Activated B cell treated with CpG ODN at 0.5 μM for 24 hours (primary cell): ENCODE data around the gene HGFAC. TPM values are rescaled to one million over a fixed set of nuclear protein-coding genes. Genes with fewer than 3 reads are reported as not detected.

ENCODE experiments used
- ATAC-seq: fragments of 200-7000 bp; cut with Tn5 transposase; one replicate; pipeline ENCODE4 v1.10.0; 2021; ENCODE audit warnings: low read depth, mild to moderate bottlenecking, moderate library complexity
- CTCF ChIA-PET: fragments of 350-600 bp; sonication (Branson Sonifier 250); formaldehyde crosslinking; loops from one replicate; lab custom pipeline; 2021; ENCODE audit warnings: antibody characterized with exemption; lab: Charles Lee
- POLR2A ChIA-PET: fragments of 350-600 bp; sonication (Branson Sonifier 250); formaldehyde crosslinking; loops from one replicate; lab custom pipeline; 2021; ENCODE audit warnings: antibody characterized with exemption; lab: Charles Lee
- DNase-seq: peaks from one replicate; pipeline ENCODE4 v3.0.0; 2022
- H3K27ac Mint-ChIP-seq: one replicate; pipeline ENCODE4 v1.8.0; 2020; ENCODE audit warnings: mixed read lengths
- H3K27me3 Mint-ChIP-seq: one replicate; pipeline ENCODE4 v1.8.0; 2021; ENCODE audit warnings: mixed read lengths
- H3K36me3 Mint-ChIP-seq: one replicate; pipeline ENCODE4 v1.8.0; 2021; ENCODE audit warnings: low read depth, mixed read lengths
- H3K4me1 Mint-ChIP-seq: one replicate; pipeline ENCODE4 v1.8.0; 2021; ENCODE audit warnings: mixed read lengths
- H3K4me3 Mint-ChIP-seq: one replicate; pipeline ENCODE4 v1.8.0; 2020; ENCODE audit warnings: mild to moderate bottlenecking, mixed read lengths
- H3K9me3 Mint-ChIP-seq: one replicate; pipeline ENCODE4 v1.8.0; 2020; ENCODE audit warnings: mixed read lengths
- intact Hi-C: fragments of 100-400 bp; cut with micrococcal nuclease; formaldehyde crosslinking; loops from one replicate; pipeline ENCODE4 v1.15.1; 2024
- total RNA-seq: library from RNA; stranded (reverse); gene quantifications from 2 replicates; pipeline ENCODE4 v1.2.3, GENCODE V29; 2022
- TF ChIP-seq, protein P1 (sequence below): fragments of 200-600 bp; IDR thresholded peaks from one replicate; pipeline ENCODE4 v1.8.0; 2022; ENCODE audit warnings: antibody characterized with exemption, mild to moderate bottlenecking

The HGFAC gene
- total RNA-seq, 1 donor from 2014 or later, result not detected

DNA sequence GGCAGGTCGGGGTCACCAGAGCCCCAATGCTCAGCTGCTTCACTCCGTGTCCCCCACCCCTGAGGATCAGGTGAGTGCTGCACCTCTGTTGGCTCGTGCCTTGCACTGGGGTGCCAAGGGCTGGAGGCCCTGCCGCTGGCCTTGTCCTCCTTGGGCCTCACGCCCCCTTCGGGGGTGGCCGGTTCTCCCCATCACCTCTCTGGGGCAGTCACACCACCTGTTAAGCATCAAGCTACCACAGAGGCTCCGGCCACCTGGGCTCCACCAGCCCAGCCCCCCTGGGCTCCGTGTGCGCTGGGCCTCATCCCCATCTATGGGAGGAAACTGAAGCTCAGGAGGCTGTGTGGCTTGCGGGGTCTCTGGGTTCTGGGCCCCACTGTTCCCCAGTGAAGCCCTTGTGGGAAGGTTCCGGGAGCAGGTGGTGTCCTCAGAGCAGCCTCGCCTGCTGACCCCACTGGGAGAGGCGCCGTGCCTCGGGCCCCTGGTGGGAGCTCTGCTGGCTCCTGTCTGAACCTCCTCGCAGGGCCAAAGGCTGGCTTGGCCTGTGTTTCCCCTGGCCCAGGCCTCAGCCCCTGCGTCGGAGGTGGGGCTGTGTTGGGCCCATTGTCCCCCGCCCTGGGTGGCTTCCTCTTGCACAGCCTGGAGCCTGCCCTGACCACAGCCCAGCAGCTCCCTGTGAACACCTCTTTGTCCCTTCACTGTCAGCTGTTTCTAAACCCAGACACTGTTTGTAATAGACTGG, 52.1 kb downstream of the HGFAC start:
- intact Hi-C loops, result no loop called here
- DNase-seq, result no peak
- peaks cover 18% of the 10 kb centered on the region for H3K36me3 Mint-ChIP-seq
- H3K4me3 Mint-ChIP-seq, result no peak overlapping the region
- H3K27me3 Mint-ChIP-seq, result no peaks in the 10 kb centered on the region
- no peaks in the 10 kb centered on the region for H3K9me3 Mint-ChIP-seq
- TF ChIP-seq, protein P1, sequence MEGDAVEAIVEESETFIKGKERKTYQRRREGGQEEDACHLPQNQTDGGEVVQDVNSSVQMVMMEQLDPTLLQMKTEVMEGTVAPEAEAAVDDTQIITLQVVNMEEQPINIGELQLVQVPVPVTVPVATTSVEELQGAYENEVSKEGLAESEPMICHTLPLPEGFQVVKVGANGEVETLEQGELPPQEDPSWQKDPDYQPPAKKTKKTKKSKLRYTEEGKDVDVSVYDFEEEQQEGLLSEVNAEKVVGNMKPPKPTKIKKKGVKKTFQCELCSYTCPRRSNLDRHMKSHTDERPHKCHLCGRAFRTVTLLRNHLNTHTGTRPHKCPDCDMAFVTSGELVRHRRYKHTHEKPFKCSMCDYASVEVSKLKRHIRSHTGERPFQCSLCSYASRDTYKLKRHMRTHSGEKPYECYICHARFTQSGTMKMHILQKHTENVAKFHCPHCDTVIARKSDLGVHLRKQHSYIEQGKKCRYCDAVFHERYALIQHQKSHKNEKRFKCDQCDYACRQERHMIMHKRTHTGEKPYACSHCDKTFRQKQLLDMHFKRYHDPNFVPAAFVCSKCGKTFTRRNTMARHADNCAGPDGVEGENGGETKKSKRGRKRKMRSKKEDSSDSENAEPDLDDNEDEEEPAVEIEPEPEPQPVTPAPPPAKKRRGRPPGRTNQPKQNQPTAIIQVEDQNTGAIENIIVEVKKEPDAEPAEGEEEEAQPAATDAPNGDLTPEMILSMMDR, result no peak
- no peak for ATAC-seq
- peaks cover 7% of the 10 kb centered on the region for H3K4me1 Mint-ChIP-seq
- no peak overlapping the region for H3K27ac Mint-ChIP-seq
- POLR2A ChIA-PET, result no interaction called here
- CTCF ChIA-PET, result no interaction called here

GRCh38 chr4:3494462-3494871, 52.7 kb downstream of the HGFAC start:
- no peak overlapping the region for H3K27ac Mint-ChIP-seq
- ChIA-PET POLR2A (no interaction called here), CTCF (no interaction called here)
- TF ChIP-seq, protein P1, result no peak
- DNase-seq (no peak), ATAC-seq (no peak)
- no peaks in the 10 kb centered on the region for H3K9me3 Mint-ChIP-seq
- no peak overlapping the region for H3K4me3 Mint-ChIP-seq
- peaks cover 18% of the 10 kb centered on the region for H3K36me3 Mint-ChIP-seq
- intact Hi-C loops, result no loop called here
- H3K4me1 Mint-ChIP-seq, result peaks cover 1% of the 10 kb centered on the region
- H3K27me3 Mint-ChIP-seq, result no peaks in the 10 kb centered on the region

DNA sequence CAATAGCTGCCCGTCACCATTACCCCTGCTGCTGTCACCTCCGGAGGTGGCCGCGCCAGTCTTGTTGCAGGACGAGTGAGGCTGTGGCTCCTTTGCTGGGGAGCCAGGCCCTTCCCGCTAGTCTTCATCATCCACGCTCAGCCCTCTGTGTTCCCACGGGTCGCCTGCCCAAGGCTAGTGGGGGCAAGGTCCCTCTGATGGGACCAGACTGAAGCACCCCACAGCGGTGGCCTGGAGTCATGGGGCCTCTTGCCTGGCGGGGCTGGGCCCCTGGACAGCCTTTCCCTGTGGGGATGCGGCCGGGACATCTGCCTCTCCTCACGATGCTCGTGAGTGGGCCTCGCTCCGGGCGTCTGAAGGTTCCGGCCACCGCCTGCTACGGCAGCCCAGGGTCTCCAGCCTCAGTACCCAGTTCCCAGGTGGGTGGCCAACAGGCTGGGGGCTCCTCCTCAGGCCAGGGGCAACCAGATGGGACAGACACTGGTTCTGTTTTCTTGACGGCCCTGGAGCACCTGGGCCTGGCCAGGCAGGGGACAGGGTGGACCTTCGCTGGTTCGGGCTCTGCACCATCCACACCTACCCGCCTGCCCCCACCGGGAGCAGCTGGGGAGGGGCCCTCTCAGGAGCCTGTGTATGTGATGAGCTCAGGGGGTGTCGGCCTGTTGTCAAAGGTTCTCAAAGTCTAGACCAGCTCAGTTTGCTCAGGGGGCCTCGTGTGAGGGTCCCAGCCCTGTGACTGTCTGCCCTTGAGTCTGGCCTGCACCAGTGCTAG, 53.6 kb downstream of the HGFAC start:
- Mint-ChIP-seq H3K9me3 (no peaks in the 10 kb centered on the region), H3K4me3 (no peak overlapping the region), H3K27me3 (no peaks in the 10 kb centered on the region), H3K36me3 (peaks cover 18% of the 10 kb centered on the region), H3K4me1 (no peaks in the 10 kb centered on the region), H3K27ac (no peak overlapping the region)
- ChIA-PET POLR2A (no interaction called here), CTCF (no interaction called here)
- TF ChIP-seq, protein P1, result no peak
- no peak for DNase-seq
- intact Hi-C loops, result no loop called here
- ATAC-seq, result no peak

GRCh38 chr4:3496021-3496420, 54.3 kb downstream of the HGFAC start:
- no peak for DNase-seq
- no peak overlapping the region for H3K27ac Mint-ChIP-seq
- H3K27me3 Mint-ChIP-seq, result no peaks in the 10 kb centered on the region
- H3K36me3 Mint-ChIP-seq, result peaks cover 15% of the 10 kb centered on the region
- TF ChIP-seq, protein P1, result no peak
- H3K9me3 Mint-ChIP-seq, result no peaks in the 10 kb centered on the region
- CTCF ChIA-PET, result no interaction called here
- no peak overlapping the region for H3K4me3 Mint-ChIP-seq
- ATAC-seq, result no peak
- POLR2A ChIA-PET, result no interaction called here
- intact Hi-C loops, result no loop called here
- H3K4me1 Mint-ChIP-seq, result no peaks in the 10 kb centered on the region

- peaks cover 11% of the 10 kb centered on the region for H3K36me3 Mint-ChIP-seq
- intact Hi-C loops, result no loop called here
- no peaks in the 10 kb centered on the region for H3K4me1 Mint-ChIP-seq
- CTCF ChIA-PET, result no interaction called here
- TF ChIP-seq, protein P1, result no peak
- no peak overlapping the region for H3K27ac Mint-ChIP-seq
- DNase-seq, result no peak
- POLR2A ChIA-PET, result no interaction called here
- H3K4me3 Mint-ChIP-seq, result no peak overlapping the region
- ATAC-seq, result no peak
- H3K27me3 Mint-ChIP-seq, result no peaks in the 10 kb centered on the region
- no peaks in the 10 kb centered on the region for H3K9me3 Mint-ChIP-seq
Observed at GRCh38 chr4:3497095-3497494, 55.3 kb downstream of the HGFAC start.
